ENCODE measurements around the gene ADGRD1.
"Not testable (repeated sequence)": the region's sequence is repeated elsewhere in the genome, so short reads cannot be mapped to it uniquely, and the experiment has no call there.

Gene ADGRD1

GRCh38 chr12:130993759-130994670 is 40.3 kb downstream of the ADGRD1 start:
- H3K4me3 ChIP-seq (replicated peaks in 1 of 2; ENCODE audit: low read depth in 2 of 2, low read length in 2 of 2): no peak overlapping the region
- DNase-seq (ENCODE audit: low read depth in 2 of 2): no peak
- no peak for TF ChIP-seq CTCF (IDR thresholded peaks at IDR 0.05; ENCODE audit: low read depth, low read length)

DNA sequence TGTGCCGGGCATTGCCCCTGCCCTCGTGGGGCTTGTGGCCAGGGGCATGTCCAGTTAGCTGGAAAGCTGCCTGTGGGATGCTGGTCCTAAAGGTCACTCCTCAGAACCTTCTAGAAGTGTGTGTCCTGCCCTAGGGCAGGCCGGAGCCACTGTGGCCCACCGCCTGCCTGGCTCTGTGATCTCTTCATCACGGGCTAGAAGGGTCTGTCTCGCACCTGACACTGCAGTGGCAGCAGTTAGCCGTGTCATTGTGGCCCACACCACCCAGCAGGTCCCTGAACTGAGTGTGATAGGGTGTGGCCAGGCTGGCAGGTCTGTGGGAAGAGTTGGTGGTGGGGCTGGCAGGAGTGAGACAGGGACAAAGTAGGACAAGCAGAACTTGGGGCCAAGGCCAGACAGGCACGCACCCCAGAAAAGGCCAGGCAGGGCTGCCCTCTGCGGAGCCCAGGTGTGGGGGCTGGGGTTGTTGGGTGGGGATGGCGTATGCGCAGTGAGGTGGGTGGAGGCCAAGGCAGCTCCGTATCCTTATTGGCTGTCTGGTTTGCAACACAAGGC is 41.2 kb downstream of the ADGRD1 start:
- no peak for DNase-seq (ENCODE audit: low read depth in 2 of 2)
- no peak overlapping the region for H3K4me3 ChIP-seq (replicated peaks in 1 of 2; ENCODE audit: low read depth in 2 of 2, low read length in 2 of 2)
- no peak for TF ChIP-seq CTCF (IDR thresholded peaks at IDR 0.05; ENCODE audit: low read depth, low read length)

GRCh38 chr12:130995386-130995969 is 41.8 kb downstream of the ADGRD1 start:
- DNase-seq (ENCODE audit: low read depth in 2 of 2); H3K4me3 ChIP-seq (replicated peaks in 1 of 2; ENCODE audit: low read depth in 2 of 2, low read length in 2 of 2): not testable (repeated sequence)

DNA sequence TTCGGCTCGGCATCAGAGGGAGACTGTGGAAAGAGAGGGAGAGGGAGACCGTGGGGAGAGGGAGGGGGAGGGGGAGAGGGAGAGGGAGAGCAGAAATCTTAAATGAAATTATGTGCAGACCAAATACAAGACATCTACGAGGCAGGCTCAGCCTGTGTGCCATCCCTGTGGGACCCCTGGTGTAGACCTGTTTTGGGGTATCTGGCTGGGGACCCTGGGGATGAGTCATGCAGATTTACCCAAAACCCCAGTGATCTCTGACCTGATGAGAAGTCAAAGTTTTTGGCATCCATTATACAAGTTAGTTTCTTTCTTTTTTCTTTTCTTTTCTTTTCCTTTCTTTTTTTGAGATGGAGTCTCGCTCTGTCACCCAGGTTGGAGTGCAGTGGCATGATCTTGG is 44.4 kb downstream of the ADGRD1 start:
- no peak overlapping the region for H3K4me3 ChIP-seq (replicated peaks in 1 of 2; ENCODE audit: low read depth in 2 of 2, low read length in 2 of 2)

GRCh38 chr12:131000000-131000486 is 46.3 kb downstream of the ADGRD1 start:
- TF ChIP-seq CTCF (IDR thresholded peaks at IDR 0.05; ENCODE audit: low read depth, low read length): no peak
- H3K4me3 ChIP-seq (replicated peaks in 1 of 2; ENCODE audit: low read depth in 2 of 2, low read length in 2 of 2): no peak overlapping the region
- no peak for DNase-seq (ENCODE audit: low read depth in 2 of 2)

More for the DNA sequence above, 44.4 kb downstream of the ADGRD1 start:
- DNase-seq (ENCODE audit: low read depth in 2 of 2): no peak
- TF ChIP-seq CTCF (IDR thresholded peaks at IDR 0.05; ENCODE audit: low read depth, low read length): no peak

GRCh38 chr12:131001493-131001892 is 47.8 kb downstream of the ADGRD1 start:
- TF ChIP-seq CTCF (IDR thresholded peaks at IDR 0.05; ENCODE audit: low read depth, low read length): no peak
- DNase-seq (ENCODE audit: low read depth in 2 of 2): no peak
- H3K4me3 ChIP-seq (replicated peaks in 1 of 2; ENCODE audit: low read depth in 2 of 2, low read length in 2 of 2): no peak overlapping the region

DNA sequence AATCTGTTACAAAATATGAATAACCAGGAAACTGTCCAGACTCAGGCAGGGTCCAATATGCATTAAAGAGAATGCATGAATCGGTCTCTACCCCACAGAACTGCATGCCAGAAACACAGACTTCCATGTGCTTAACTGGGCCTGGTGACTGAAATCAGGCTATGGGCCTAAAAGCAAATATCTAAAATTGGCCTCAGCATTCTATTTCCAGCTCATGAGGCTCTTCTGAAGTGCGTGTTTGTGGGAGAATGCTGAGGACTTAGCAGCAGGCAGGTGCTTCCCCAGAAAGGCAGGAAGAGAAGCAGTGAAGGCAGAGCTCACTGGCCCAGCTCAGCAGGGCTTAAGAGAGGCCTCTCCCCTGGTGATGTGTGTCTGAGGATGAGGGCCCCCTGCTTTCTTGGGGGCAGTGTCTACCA is 48.5 kb downstream of the ADGRD1 start:
- no peak for DNase-seq (ENCODE audit: low read depth in 2 of 2)
- no peak overlapping the region for H3K4me3 ChIP-seq (replicated peaks in 1 of 2; ENCODE audit: low read depth in 2 of 2, low read length in 2 of 2)
- TF ChIP-seq CTCF (IDR thresholded peaks at IDR 0.05; ENCODE audit: low read depth, low read length): no peak

Data from cardiac fibroblast (primary cell).